Stimulated activated naive CD8-positive, alpha-beta T cell treated with anti-CD3 and anti-CD28 coated beads, Interleukin-15, Interleukin-2, amounts not matched to agents 100 ng/mL and 50 ng/mL, for 24 hours (primary cell): ENCODE measurements around the gene DLG2.

Experiments
- H3K27ac Mint-ChIP-seq: one replicate; pipeline ENCODE4 v1.8.0; 2021; ENCODE audit warnings: mild to moderate bottlenecking, mixed read lengths
- H3K27me3 Mint-ChIP-seq: one replicate; pipeline ENCODE4 v1.8.0; 2021; ENCODE audit warnings: mixed read lengths
- H3K36me3 Mint-ChIP-seq: one replicate; pipeline ENCODE4 v1.8.0; 2021; ENCODE audit warnings: low read depth, mixed read lengths
- H3K4me1 Mint-ChIP-seq: one replicate; pipeline ENCODE4 v1.8.0; 2021; ENCODE audit warnings: low read depth, mixed read lengths
- H3K4me3 Mint-ChIP-seq: one replicate; pipeline ENCODE4 v1.8.0; 2021; ENCODE audit warnings: mild to moderate bottlenecking, mixed read lengths
- H3K9me3 Mint-ChIP-seq: one replicate; pipeline ENCODE4 v1.8.0; 2021; ENCODE audit warnings: mixed read lengths

DLG2 gene

DNA sequence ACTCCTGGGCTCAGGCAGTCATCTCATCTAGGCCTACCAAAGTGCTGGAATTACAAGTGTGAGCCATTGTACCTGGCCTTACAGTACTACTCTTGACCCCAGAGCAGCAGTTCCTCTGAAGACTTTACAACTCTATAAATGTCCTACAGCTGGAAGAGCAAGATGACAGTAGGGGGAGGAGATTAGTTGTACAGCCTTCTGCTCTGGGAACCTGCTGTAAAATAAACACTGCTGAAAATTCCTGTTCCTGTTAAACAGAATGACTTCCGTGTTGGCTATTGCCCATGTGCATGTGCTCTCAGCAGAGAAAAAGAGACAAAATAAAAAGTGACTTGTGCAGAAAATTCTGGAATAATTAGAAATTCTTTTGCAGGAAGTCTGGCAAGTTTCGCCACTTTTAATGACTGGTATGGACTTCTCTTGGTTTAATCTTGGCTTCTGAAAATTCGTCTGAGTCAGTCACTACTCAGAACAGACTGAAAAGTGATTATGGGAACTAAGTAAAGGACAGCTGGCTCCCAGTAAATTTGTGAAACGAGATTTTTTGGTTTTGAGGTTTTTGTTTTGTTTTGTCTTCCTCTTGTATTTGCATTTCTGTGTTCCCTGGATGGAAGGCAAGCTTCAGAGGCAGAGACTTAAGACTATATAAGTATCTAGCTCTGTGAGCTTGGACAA lies 955.7 kb downstream of the DLG2 start:
- Mint-ChIP-seq H3K4me3 (no peak overlapping the region), H3K4me1 (no peaks in the 10 kb centered on the region), H3K36me3 (no peaks in the 10 kb centered on the region), H3K27ac (no peak overlapping the region), H3K27me3 (no peaks in the 10 kb centered on the region), H3K9me3 (peaks cover 20% of the 10 kb centered on the region)

- no peak overlapping the region for H3K27ac Mint-ChIP-seq
- H3K9me3 Mint-ChIP-seq: peaks cover 19% of the 10 kb centered on the region
- no peaks in the 10 kb centered on the region for H3K27me3 Mint-ChIP-seq
- no peak overlapping the region for H3K4me3 Mint-ChIP-seq
- no peaks in the 10 kb centered on the region for H3K36me3 Mint-ChIP-seq
- H3K4me1 Mint-ChIP-seq: no peaks in the 10 kb centered on the region
These were observed 963.4 kb downstream of the DLG2 start for GRCh38 chr11:84663731-84664130.

DNA sequence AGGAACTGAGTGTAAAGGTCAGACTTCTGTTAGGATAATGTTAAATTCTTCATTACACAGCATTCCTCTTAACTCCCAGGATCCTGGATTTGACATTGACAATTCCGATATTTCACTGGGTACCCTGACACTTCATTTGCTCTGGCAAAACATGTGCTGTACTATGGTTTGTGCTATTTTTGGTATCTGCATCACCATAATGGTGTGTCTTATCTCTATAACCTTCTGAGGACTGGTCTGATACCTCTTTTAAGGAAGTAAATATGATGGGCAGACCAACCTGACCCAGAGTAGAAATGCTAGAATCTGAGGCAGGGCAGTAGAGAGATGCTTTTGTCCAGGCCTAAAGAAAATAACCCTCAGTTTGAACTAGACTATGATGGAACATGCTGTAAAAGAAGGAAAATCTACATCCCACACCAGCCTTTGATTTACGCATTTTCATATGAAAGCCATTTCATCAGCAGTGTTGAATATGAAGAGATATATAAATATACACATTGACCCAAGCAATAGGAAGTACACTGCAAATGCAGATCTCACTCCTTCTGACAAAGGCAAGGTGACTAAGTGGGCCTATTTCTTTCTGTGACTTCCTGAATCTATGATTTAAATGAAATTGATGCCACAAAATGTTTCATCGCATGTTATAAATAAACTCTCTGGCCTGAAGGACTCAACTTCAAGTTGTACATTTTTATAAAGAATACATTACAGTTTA lies 966.7 kb downstream of the DLG2 start:
- no peaks in the 10 kb centered on the region for H3K36me3 Mint-ChIP-seq
- H3K4me1 Mint-ChIP-seq: no peaks in the 10 kb centered on the region
- H3K4me3 Mint-ChIP-seq: no peak overlapping the region
- no peak overlapping the region for H3K27ac Mint-ChIP-seq
- no peaks in the 10 kb centered on the region for H3K27me3 Mint-ChIP-seq
- H3K9me3 Mint-ChIP-seq: peaks cover 14% of the 10 kb centered on the region

DNA sequence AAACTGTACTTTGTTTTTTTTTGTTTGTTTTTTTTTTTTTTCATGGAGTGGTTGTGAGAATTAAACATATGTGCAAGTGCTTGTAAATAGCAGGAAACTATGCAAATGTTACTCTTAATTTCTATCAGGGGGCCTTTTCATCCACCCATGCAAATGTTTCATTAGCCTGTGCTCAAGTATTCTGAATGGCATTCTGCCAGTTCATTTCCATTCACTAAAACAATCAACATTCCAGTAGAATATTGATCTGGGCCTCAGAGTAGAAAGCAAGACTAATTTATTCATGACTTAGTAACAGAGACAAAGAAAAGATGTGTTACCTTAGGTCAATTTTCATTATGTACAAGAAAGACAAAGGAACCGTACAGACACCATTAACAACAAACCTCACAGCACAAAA lies 971.4 kb downstream of the DLG2 start:
- Mint-ChIP-seq H3K27me3 (no peaks in the 10 kb centered on the region), H3K27ac (no peak overlapping the region), H3K4me1 (no peaks in the 10 kb centered on the region), H3K4me3 (no peak overlapping the region), H3K36me3 (no peaks in the 10 kb centered on the region), H3K9me3 (peaks cover 23% of the 10 kb centered on the region)

GRCh38 chr11:84648471-84648870 lies 978.7 kb downstream of the DLG2 start:
- H3K27ac Mint-ChIP-seq: no peak overlapping the region

GRCh38 chr11:84645988-84646694 lies 981.0 kb downstream of the DLG2 start:
- no peak overlapping the region for H3K27ac Mint-ChIP-seq
- H3K36me3 Mint-ChIP-seq: no peaks in the 10 kb centered on the region
- no peak overlapping the region for H3K4me3 Mint-ChIP-seq
- no peaks in the 10 kb centered on the region for H3K4me1 Mint-ChIP-seq
- no peaks in the 10 kb centered on the region for H3K9me3 Mint-ChIP-seq
- no peaks in the 10 kb centered on the region for H3K27me3 Mint-ChIP-seq

More at GRCh38 chr11:84648471-84648870, 978.7 kb downstream of the DLG2 start:
- Mint-ChIP-seq H3K4me3 (no peak overlapping the region), H3K27me3 (no peaks in the 10 kb centered on the region), H3K9me3 (peaks cover 8% of the 10 kb centered on the region), H3K4me1 (no peaks in the 10 kb centered on the region), H3K36me3 (no peaks in the 10 kb centered on the region)

DNA sequence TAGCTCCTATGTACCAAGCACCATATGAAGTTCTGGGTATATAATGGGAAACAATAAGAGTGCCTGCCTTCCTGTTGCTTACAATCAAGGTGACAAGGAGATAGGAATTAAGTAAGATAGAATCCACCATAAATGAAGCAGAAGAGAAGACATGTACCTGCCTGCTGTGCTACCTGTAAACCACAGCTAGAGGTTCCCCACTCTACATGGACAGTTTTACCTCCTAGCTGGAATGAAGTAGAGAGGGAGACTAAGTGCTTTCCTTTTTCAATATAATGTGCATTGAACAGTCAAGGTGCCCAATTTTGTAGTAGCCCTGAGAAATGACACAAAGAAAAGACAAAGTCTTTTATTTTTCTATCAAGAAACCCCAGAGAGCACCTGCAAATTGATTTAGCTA lies 984.6 kb downstream of the DLG2 start:
- Mint-ChIP-seq H3K27me3 (no peaks in the 10 kb centered on the region), H3K27ac (no peak overlapping the region), H3K36me3 (no peaks in the 10 kb centered on the region), H3K9me3 (peaks cover 3% of the 10 kb centered on the region), H3K4me3 (no peak overlapping the region), H3K4me1 (no peaks in the 10 kb centered on the region)

GRCh38 chr11:84634309-84634708 lies 992.8 kb downstream of the DLG2 start:
- no peak overlapping the region for H3K27ac Mint-ChIP-seq
- no peaks in the 10 kb centered on the region for H3K36me3 Mint-ChIP-seq
- no peaks in the 10 kb centered on the region for H3K9me3 Mint-ChIP-seq
- H3K27me3 Mint-ChIP-seq: no peaks in the 10 kb centered on the region
- H3K4me3 Mint-ChIP-seq: no peak overlapping the region
- H3K4me1 Mint-ChIP-seq: no peaks in the 10 kb centered on the region

GRCh38 chr11:84628871-84629620 lies 998.1 kb downstream of the DLG2 start:
- H3K4me1 Mint-ChIP-seq: no peaks in the 10 kb centered on the region
- H3K9me3 Mint-ChIP-seq: peaks cover 6% of the 10 kb centered on the region
- H3K27ac Mint-ChIP-seq: no peak overlapping the region
- no peaks in the 10 kb centered on the region for H3K36me3 Mint-ChIP-seq
- no peak overlapping the region for H3K4me3 Mint-ChIP-seq
- H3K27me3 Mint-ChIP-seq: no peaks in the 10 kb centered on the region

DNA sequence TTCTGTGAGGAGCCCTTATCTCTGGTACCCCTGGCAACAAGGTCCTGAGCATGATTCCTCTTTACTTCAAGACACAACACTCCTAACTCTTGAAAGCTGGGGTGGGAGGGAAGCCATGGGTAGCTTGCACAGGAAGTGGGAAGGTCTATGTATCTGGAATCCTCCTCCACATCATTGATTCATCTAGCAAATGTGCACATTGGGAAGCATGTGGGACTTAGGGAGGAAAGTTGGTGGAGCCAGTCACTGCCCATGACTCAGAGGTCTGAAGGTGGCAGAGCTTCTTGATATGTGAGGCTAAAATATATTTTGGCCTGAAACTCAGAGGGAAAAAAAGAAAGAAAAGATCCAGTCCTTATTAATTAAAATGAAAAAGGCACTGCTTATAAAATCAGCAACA lies 1000.9 kb downstream of the DLG2 start:
- no peaks in the 10 kb centered on the region for H3K27me3 Mint-ChIP-seq
- H3K4me1 Mint-ChIP-seq: no peaks in the 10 kb centered on the region
- no peak overlapping the region for H3K4me3 Mint-ChIP-seq
- H3K36me3 Mint-ChIP-seq: no peaks in the 10 kb centered on the region
- H3K9me3 Mint-ChIP-seq: peaks cover 16% of the 10 kb centered on the region
- no peak overlapping the region for H3K27ac Mint-ChIP-seq

DNA sequence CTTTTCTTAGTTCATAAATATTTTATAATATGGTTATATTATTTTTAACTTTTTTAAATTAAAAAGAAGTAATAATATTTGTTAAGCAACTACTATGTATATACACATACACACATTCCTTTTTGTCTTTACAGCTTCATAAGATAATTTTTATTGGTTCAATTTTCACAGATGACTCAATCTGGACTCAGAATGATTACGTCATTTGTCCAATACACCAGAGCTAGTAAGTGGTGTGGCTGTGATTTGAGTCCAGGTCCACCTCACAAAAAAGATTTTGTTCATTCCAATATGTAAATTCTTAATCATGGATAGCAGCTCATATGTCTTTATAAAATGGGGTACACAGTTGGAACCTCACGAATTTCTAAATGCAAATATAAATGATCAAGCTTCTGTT lies 1014.5 kb downstream of the DLG2 start:
- Mint-ChIP-seq H3K4me1 (no peaks in the 10 kb centered on the region), H3K4me3 (no peak overlapping the region), H3K9me3 (peaks cover 20% of the 10 kb centered on the region), H3K27me3 (no peaks in the 10 kb centered on the region), H3K36me3 (no peaks in the 10 kb centered on the region), H3K27ac (no peak overlapping the region)

- Mint-ChIP-seq H3K27ac (no peak overlapping the region), H3K9me3 (peaks cover 12% of the 10 kb centered on the region), H3K27me3 (no peaks in the 10 kb centered on the region), H3K4me3 (no peak overlapping the region), H3K36me3 (no peaks in the 10 kb centered on the region), H3K4me1 (no peaks in the 10 kb centered on the region)
These were observed 1018.3 kb downstream of the DLG2 start for GRCh38 chr11:84608837-84609196.

- Mint-ChIP-seq H3K27me3 (no peaks in the 10 kb centered on the region), H3K4me1 (no peaks in the 10 kb centered on the region), H3K36me3 (no peaks in the 10 kb centered on the region), H3K27ac (no peak overlapping the region), H3K9me3 (peaks cover 8% of the 10 kb centered on the region), H3K4me3 (no peak overlapping the region)
These were observed 1018.9 kb downstream of the DLG2 start for GRCh38 chr11:84607975-84608836.

- Mint-ChIP-seq H3K27ac (no peak overlapping the region), H3K9me3 (peaks cover 6% of the 10 kb centered on the region), H3K4me3 (no peak overlapping the region), H3K4me1 (no peaks in the 10 kb centered on the region), H3K36me3 (no peaks in the 10 kb centered on the region), H3K27me3 (no peaks in the 10 kb centered on the region)
These were observed 1032.5 kb downstream of the DLG2 start for GRCh38 chr11:84594602-84595001.
